ENCODE results near the gene RAVER1.

- TF ChIP-seq CTCF (IDR thresholded peaks at IDR 0.05): no peak
- no peak for TF ChIP-seq POLR2A (IDR thresholded peaks at IDR 0.05)
These were observed 15.4 kb downstream of the RAVER1 start for GRCh38 chr19:10317857-10318462.

Data from ovary (tissue), 3 donors.